Stimulated activated CD4-positive, alpha-beta T cell treated with anti-CD3 and anti-CD28 coated beads, Interleukin-1b, Interleukin-23, amount 100 ng/mL, for 24 hours (primary cell): Measurements from ENCODE around the gene CAPN9.

Experiments used
- DNase-seq, 4 experiments: peaks; one replicate each; pipeline ENCODE4 v3.0.0-alpha.2; 2020; ENCODE audit warnings: low read depth in 4 of 4, low spot score in 1 of 4

CAPN9 gene

GRCh38 chr1:230794431-230794830 lies 47.2 kb downstream of the CAPN9 start:
- no peak for DNase-seq

- DNase-seq: no peak
Measured at GRCh38 chr1:230794871-230795605, 47.9 kb downstream of the CAPN9 start.

- DNase-seq: no peak
Measured at GRCh38 chr1:230796626-230797025, 49.4 kb downstream of the CAPN9 start.

GRCh38 chr1:230797376-230797920 lies 50.3 kb downstream of the CAPN9 start:
- no peak for DNase-seq

GRCh38 chr1:230797942-230798365 lies 50.8 kb downstream of the CAPN9 start:
- DNase-seq: no peak

- DNase-seq: no peak
Measured at GRCh38 chr1:230798491-230798890, 51.3 kb downstream of the CAPN9 start.

- no peak for DNase-seq
Measured at GRCh38 chr1:230800891-230801840, 54.0 kb downstream of the CAPN9 start.

GRCh38 chr1:230804396-230804795 lies 57.2 kb downstream of the CAPN9 start:
- DNase-seq: no peak

GRCh38 chr1:230806552-230806951 lies 59.4 kb downstream of the CAPN9 start:
- DNase-seq: no peak

- DNase-seq: no peak
Measured at GRCh38 chr1:230807029-230807428, 59.8 kb downstream of the CAPN9 start.

GRCh38 chr1:230807561-230808280 lies 60.5 kb downstream of the CAPN9 start:
- DNase-seq: no peak

GRCh38 chr1:230808281-230808872 lies 61.2 kb downstream of the CAPN9 start:
- DNase-seq: no peak

GRCh38 chr1:230809256-230809990 lies 62.2 kb downstream of the CAPN9 start:
- no peak for DNase-seq

GRCh38 chr1:230812568-230812967 lies 65.4 kb downstream of the CAPN9 start:
- DNase-seq: no peak

- DNase-seq: no peak
Measured at GRCh38 chr1:230814949-230815692, 67.9 kb downstream of the CAPN9 start.

GRCh38 chr1:230816018-230816417 lies 68.8 kb downstream of the CAPN9 start:
- DNase-seq: no peak

- DNase-seq: no peak
Measured at GRCh38 chr1:230818367-230818766, 71.2 kb downstream of the CAPN9 start.

GRCh38 chr1:230818901-230819300 lies 71.7 kb downstream of the CAPN9 start:
- DNase-seq: no peak

- DNase-seq: no peak
Measured at GRCh38 chr1:230819976-230820375, 72.8 kb downstream of the CAPN9 start.
